Glutamatergic neuron (in vitro differentiated cells): ENCODE measurements around the gene RAB27A. TPM values are rescaled to one million over a fixed set of nuclear protein-coding genes. Genes with fewer than 3 reads are reported as not detected.
"Not testable (repeated sequence)": the region's sequence is repeated elsewhere in the genome, so short reads cannot be mapped to it uniquely, and the experiment has no call there.

Experiments
- DNase-seq: peaks from one replicate; pipeline ENCODE4 v3.0.0; 2022
- H3K27ac Mint-ChIP-seq: one replicate; pipeline ENCODE4 v1.8.0; 2020; ENCODE audit warnings: mild to moderate bottlenecking, mixed read lengths, inconsistent platforms; ENCODE audit not compliant: unreplicated experiment
- H3K27me3 Mint-ChIP-seq: one replicate; pipeline ENCODE4 v1.8.0; 2020; ENCODE audit warnings: mild to moderate bottlenecking, moderate library complexity, mixed read lengths, inconsistent platforms; ENCODE audit not compliant: unreplicated experiment
- H3K36me3 Mint-ChIP-seq: one replicate; pipeline ENCODE4 v1.8.0; 2020; ENCODE audit warnings: mild to moderate bottlenecking, mixed read lengths, inconsistent platforms; ENCODE audit not compliant: unreplicated experiment
- H3K4me1 Mint-ChIP-seq: one replicate; pipeline ENCODE4 v1.8.0; 2020; ENCODE audit warnings: mild to moderate bottlenecking, low read depth, mixed read lengths, inconsistent platforms; ENCODE audit not compliant: unreplicated experiment
- H3K4me3 Mint-ChIP-seq: one replicate; pipeline ENCODE4 v1.8.0; 2020; ENCODE audit warnings: mild to moderate bottlenecking, mixed read lengths, inconsistent platforms; ENCODE audit not compliant: unreplicated experiment
- H3K9me3 Mint-ChIP-seq: one replicate; pipeline ENCODE4 v1.8.0; 2020; ENCODE audit warnings: mild to moderate bottlenecking, moderate library complexity, mixed read lengths, inconsistent platforms; ENCODE audit not compliant: unreplicated experiment
- CTCF ChIP-seq: fragments of 200-600 bp; sonication (generic); IDR thresholded peaks from one replicate; pipeline ENCODE4 v1.5.0; 2021; ENCODE audit not compliant: partially characterized antibody, unreplicated experiment
- total RNA-seq: library from RNA; stranded (reverse); fragmentation: NEBNext Ultra II Directional; extraction: Animal tissue kit (Norgen Biotek cat#: 25700); gene quantifications from one replicate; pipeline ENCODE4 v1.2.1, GENCODE V29; 2021; ENCODE audit not compliant: unreplicated experiment

Gene RAB27A
- total RNA-seq, 1 donor from 2014 or later: 4.9 TPM

- H3K9me3 Mint-ChIP-seq: no peaks in the 10 kb centered on the region
- no peak overlapping the region for H3K4me3 Mint-ChIP-seq
- H3K27me3 Mint-ChIP-seq: no peaks in the 10 kb centered on the region
- peaks cover 4% of the 10 kb centered on the region for H3K4me1 Mint-ChIP-seq
- H3K27ac Mint-ChIP-seq: no peak overlapping the region
- DNase-seq: no peak
- H3K36me3 Mint-ChIP-seq: no peaks in the 10 kb centered on the region
- TF ChIP-seq CTCF: no peak
Observed at GRCh38 chr15:55253580-55253979, 36.0 kb downstream of the RAB27A start.

GRCh38 chr15:55252201-55252600, 37.4 kb downstream of the RAB27A start:
- not testable (repeated sequence) for H3K4me3 Mint-ChIP-seq, DNase-seq, H3K9me3 Mint-ChIP-seq, H3K4me1 Mint-ChIP-seq, H3K36me3 Mint-ChIP-seq, H3K27ac Mint-ChIP-seq, H3K27me3 Mint-ChIP-seq

GRCh38 chr15:55250941-55251340, 38.7 kb downstream of the RAB27A start:
- Mint-ChIP-seq H3K4me3 (no peak overlapping the region), H3K4me1 (peaks cover 4% of the 10 kb centered on the region), H3K27ac (no peak overlapping the region), H3K36me3 (no peaks in the 10 kb centered on the region), H3K27me3 (no peaks in the 10 kb centered on the region), H3K9me3 (no peaks in the 10 kb centered on the region)
- no peak for TF ChIP-seq CTCF
- no peak for DNase-seq

GRCh38 chr15:55250392-55250791, 39.2 kb downstream of the RAB27A start:
- H3K36me3 Mint-ChIP-seq: no peaks in the 10 kb centered on the region
- no peak for DNase-seq
- H3K27me3 Mint-ChIP-seq: no peaks in the 10 kb centered on the region

GRCh38 chr15:55249885-55250284, 39.7 kb downstream of the RAB27A start:
- not testable (repeated sequence) for DNase-seq, H3K27me3 Mint-ChIP-seq, H3K4me1 Mint-ChIP-seq, H3K36me3 Mint-ChIP-seq, H3K4me3 Mint-ChIP-seq, H3K9me3 Mint-ChIP-seq, H3K27ac Mint-ChIP-seq

More at GRCh38 chr15:55250392-55250791, 39.2 kb downstream of the RAB27A start:
- no peak for TF ChIP-seq CTCF
- H3K4me1 Mint-ChIP-seq: peaks cover 4% of the 10 kb centered on the region
- no peaks in the 10 kb centered on the region for H3K9me3 Mint-ChIP-seq
- no peak overlapping the region for H3K27ac Mint-ChIP-seq
- H3K4me3 Mint-ChIP-seq: no peak overlapping the region

GRCh38 chr15:55248895-55249294, 40.7 kb downstream of the RAB27A start:
- Mint-ChIP-seq H3K36me3 (no peaks in the 10 kb centered on the region), H3K27ac (no peak overlapping the region)

More at GRCh38 chr15:55248895-55249294, 40.7 kb downstream of the RAB27A start:
- no peaks in the 10 kb centered on the region for H3K4me1 Mint-ChIP-seq
- H3K9me3 Mint-ChIP-seq: no peaks in the 10 kb centered on the region
- DNase-seq: no peak
- TF ChIP-seq CTCF: no peak
- H3K4me3 Mint-ChIP-seq: no peak overlapping the region
- H3K27me3 Mint-ChIP-seq: no peaks in the 10 kb centered on the region
